RWPE2 (cell line): Measurements from ENCODE around the gene HMGN3.

ENCODE experiments used
- ATAC-seq: fragments of 200-7000 bp; cut with Tn5 transposase; 3 replicates; pipeline ENCODE4 v1.9.1; 2021; ENCODE audit warnings: low read depth
- DNase-seq: peaks from one replicate; pipeline ENCODE4 v3.0.0-alpha.2; 2020; ENCODE audit warnings: low spot score
- H3K27ac ChIP-seq: fragments of 450-650 bp; 2 replicates; pipeline ENCODE4 v1.5.1; 2017; ENCODE audit warnings: mild to moderate bottlenecking; ENCODE audit not compliant: poor library complexity, severe bottlenecking
- H3K27me3 ChIP-seq: fragments of 250-450 bp; sonication (Bioruptor Pico); 2 replicates; pipeline ENCODE4 v1.5.1; 2021; ENCODE audit warnings: mild to moderate bottlenecking, moderate library complexity; ENCODE audit not compliant: insufficient read depth, poor library complexity, severe bottlenecking
- H3K36me3 ChIP-seq: fragments of 250-450 bp; sonication (Bioruptor Pico); 2 replicates; pipeline ENCODE4 v1.5.1; 2020; ENCODE audit warnings: low read depth, mild to moderate bottlenecking, moderate library complexity
- H3K4me1 ChIP-seq: fragments of 250-450 bp; sonication (Bioruptor Pico); 2 replicates; pipeline ENCODE4 v1.5.1; 2021; ENCODE audit warnings: mild to moderate bottlenecking, moderate library complexity; ENCODE audit not compliant: insufficient read depth, poor library complexity, severe bottlenecking
- H3K4me3 ChIP-seq: fragments of 250-450 bp; sonication (Bioruptor Pico); 2 replicates; pipeline ENCODE4 v1.5.1; 2021; ENCODE audit warnings: mild to moderate bottlenecking, moderate library complexity; ENCODE audit not compliant: severe bottlenecking
- H3K9me3 ChIP-seq: fragments of 250-450 bp; sonication (Bioruptor Pico); 2 replicates; pipeline ENCODE4 v1.5.1; 2021; ENCODE audit warnings: mild to moderate bottlenecking, moderate library complexity; ENCODE audit not compliant: severe bottlenecking
- TF ChIP-seq, protein P1 (sequence below): fragments of 450-650 bp; IDR thresholded peaks from one replicate; pipeline ENCODE4 v1.5.1; 2017; ENCODE audit warnings: mild to moderate bottlenecking, moderate library complexity; ENCODE audit not compliant: poor library complexity, severe bottlenecking

HMGN3 gene

DNA sequence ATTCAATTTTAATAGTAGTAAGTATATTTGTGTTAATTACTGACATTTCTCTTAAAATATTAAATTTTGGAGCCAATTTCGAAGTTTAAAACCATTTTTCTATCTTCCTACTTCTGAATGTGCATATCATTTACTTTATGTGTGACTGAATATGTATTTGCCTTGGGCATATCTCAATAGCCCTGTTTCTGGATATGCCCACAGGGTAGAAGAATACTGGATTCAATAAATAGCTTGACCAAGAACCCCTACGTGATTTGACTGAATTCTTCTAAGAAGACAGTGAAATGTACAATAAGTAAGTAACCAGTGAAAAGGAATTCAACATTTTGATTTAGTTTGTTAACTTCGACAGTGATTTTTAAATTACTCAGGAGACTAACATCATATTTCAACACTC is 7.8 kb downstream of the HMGN3 start:
- DNase-seq (no peak), ATAC-seq (no peak)
- Histone ChIP-seq H3K36me3 (0 out of 2 replicates have a peak, but pooled peaks cover 6% of the 10 kb centered on the region), H3K4me1 (peaks cover 7% of the 10 kb centered on the region), H3K4me3 (no peak overlapping the region), H3K27ac (no peak overlapping the region), H3K9me3 (no peaks in the 10 kb centered on the region), H3K27me3 (no peaks in the 10 kb centered on the region)
- TF ChIP-seq, protein P1, sequence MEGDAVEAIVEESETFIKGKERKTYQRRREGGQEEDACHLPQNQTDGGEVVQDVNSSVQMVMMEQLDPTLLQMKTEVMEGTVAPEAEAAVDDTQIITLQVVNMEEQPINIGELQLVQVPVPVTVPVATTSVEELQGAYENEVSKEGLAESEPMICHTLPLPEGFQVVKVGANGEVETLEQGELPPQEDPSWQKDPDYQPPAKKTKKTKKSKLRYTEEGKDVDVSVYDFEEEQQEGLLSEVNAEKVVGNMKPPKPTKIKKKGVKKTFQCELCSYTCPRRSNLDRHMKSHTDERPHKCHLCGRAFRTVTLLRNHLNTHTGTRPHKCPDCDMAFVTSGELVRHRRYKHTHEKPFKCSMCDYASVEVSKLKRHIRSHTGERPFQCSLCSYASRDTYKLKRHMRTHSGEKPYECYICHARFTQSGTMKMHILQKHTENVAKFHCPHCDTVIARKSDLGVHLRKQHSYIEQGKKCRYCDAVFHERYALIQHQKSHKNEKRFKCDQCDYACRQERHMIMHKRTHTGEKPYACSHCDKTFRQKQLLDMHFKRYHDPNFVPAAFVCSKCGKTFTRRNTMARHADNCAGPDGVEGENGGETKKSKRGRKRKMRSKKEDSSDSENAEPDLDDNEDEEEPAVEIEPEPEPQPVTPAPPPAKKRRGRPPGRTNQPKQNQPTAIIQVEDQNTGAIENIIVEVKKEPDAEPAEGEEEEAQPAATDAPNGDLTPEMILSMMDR, result no peak

DNA sequence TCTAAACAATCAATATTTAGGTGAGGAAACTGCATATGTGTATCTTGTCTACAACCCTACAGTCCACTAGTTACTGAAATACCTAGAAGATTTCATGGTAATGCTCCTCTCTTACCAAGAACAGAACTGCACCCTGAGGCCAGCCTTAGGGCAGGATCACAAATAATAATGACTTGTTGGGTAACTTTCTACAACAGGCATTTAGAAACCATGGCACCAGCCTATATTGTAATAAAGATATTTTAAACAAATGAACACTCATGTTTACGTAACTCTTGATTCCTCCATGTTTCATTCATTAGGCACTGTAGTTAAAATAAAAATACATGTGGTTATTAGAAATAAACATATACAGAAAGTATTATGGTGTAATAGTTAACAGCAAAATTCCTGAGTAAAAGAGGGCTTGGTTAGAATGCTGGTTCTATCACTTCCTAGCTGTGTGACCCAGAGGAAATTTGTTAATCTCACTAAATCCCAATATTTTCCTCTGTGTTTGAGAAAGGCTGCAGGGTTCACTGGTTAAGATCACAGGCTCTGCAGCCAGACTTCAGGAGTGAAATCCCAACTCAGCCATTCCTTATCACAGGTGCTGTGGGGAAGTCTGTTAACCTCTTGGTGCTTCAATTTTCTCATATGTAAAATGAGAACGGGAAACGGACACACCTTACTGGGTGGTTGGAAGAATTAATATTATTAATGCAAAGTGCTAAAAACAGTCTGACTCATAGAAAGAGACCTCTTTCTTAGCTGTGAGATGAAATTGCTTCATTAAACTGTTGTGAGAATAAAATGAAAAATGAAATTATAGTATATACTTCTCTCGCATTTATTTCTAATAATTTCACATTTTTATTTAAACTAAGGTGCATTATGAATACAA is 8.5 kb downstream of the HMGN3 start:
- H3K4me3 ChIP-seq, result no peak overlapping the region
- H3K4me1 ChIP-seq, result peaks cover 7% of the 10 kb centered on the region
- no peaks in the 10 kb centered on the region for H3K9me3 ChIP-seq
- TF ChIP-seq, protein P1, result no peak
- DNase-seq (no peak), ATAC-seq (no peak)
- no peaks in the 10 kb centered on the region for H3K27me3 ChIP-seq
- no peak overlapping the region for H3K27ac ChIP-seq
- 0 out of 2 replicates have a peak, but pooled peaks cover 6% of the 10 kb centered on the region for H3K36me3 ChIP-seq

DNA sequence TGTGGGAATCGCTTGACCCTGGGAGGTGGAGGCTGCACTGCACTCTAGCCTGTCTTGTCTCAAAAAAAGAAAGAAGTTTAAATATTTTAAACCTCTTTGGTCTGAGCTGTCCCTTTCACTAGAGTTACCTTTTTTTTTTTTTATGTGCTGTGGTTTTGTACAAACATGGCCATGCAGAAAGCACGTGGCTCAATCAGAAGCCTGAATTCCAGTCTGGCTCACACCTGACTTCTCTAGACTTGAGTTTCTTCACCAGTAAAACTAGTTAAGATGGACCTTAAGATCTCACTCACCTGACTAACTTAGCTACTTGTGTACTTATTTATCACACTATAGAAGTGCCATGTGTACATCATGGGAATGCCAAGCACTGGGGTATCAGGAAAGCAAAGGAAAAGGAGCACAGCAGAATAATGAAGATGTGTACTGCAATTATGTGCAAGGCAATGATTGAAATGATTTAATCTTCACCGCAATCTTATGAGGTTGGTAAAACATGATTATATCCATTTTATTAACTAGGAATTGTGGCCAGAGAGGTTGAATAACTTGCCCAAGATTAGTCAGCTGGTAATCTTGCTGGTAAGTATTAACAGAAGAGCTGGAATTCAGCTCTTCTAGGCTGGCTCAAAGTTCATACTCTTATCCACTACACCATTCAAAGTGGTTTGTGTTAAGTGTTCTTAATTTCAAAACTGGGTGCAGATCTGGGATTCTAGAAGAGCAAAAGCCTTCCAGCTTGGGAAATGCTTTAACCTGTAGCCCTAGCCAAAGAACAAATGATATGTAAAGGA is 10.7 kb downstream of the HMGN3 start:
- H3K36me3 ChIP-seq, result 0 out of 2 replicates have a peak, but pooled peaks cover 6% of the 10 kb centered on the region

DNA sequence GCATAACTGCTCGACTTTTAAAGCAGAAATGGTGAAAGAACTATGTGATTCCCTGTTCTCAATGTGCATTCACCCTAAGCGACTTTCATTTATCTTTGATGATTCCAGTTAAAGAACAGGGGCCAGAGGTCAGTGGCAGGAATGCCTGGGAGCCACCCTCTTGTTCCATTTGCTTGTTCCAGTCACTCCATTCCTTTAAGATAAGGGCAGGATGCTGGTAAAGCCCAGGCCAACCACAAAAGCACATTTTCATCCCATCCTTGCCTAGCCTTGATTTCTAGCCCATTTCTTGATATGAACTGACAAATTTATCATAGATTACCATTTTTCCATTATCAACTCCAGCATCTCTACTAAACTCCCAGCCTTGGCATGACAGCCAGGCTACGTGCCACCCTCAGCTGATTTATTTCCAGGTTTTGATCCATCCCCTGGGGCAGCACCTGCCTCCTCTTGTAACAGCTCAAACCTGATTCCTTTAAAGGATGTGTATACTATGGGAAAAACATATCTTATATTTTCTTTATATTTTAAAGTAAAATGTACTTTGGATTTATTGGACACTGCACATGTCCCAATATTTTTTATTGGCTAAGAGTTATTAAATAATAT is 19.2 kb downstream of the HMGN3 start:
- no peak for DNase-seq
- no peak overlapping the region for H3K4me3 ChIP-seq

More for the DNA sequence above, 10.7 kb downstream of the HMGN3 start:
- Histone ChIP-seq H3K27me3 (no peaks in the 10 kb centered on the region), H3K27ac (no peak overlapping the region), H3K4me3 (no peak overlapping the region), H3K4me1 (no peaks in the 10 kb centered on the region), H3K9me3 (no peaks in the 10 kb centered on the region)
- TF ChIP-seq, protein P1, result no peak
- ATAC-seq (no peak), DNase-seq (no peak)

More for the DNA sequence above, 19.2 kb downstream of the HMGN3 start:
- no peaks in the 10 kb centered on the region for H3K27me3 ChIP-seq
- no peak overlapping the region for H3K27ac ChIP-seq
- no peak for ATAC-seq
- no peaks in the 10 kb centered on the region for H3K9me3 ChIP-seq
- TF ChIP-seq, protein P1, result no peak
- 0 out of 2 replicates have a peak, but pooled peaks cover 4% of the 10 kb centered on the region for H3K36me3 ChIP-seq
- H3K4me1 ChIP-seq, result no peaks in the 10 kb centered on the region
